Measurements from ENCODE around the gene PARP1. TPM values are rescaled to one million over a fixed set of nuclear protein-coding genes. Genes with fewer than 3 reads are reported as not detected.

The PARP1 gene
- polyA plus RNA-seq, 3 donors = 17.7 to 30.0 (median 23.3) TPM

- no peak for DNase-seq
- Mint-ChIP-seq H3K4me3 (no peak overlapping the region), H3K36me3 (no peaks in the 10 kb centered on the region), H3K27ac (no peak overlapping the region), H3K9me3 (peaks cover 0 to 3% (median 0%) of the 10 kb centered on the region in 7 donors), H3K27me3 (ENCODE audit: low read depth in 3 of 3) (peaks cover 2 to 8% (median 6%) of the 10 kb centered on the region in 3 donors), H3K4me1 (peaks cover 2% of the 10 kb centered on the region)
- Histone ChIP-seq H3K4me1 (ENCODE audit: control insufficient read depth in 1 of 2, insufficient read depth in 2 of 2, low read length in 2 of 2) (no peaks in the 10 kb centered on the region), H3K27ac (ENCODE audit: low read depth in 1 of 2, low read length in 2 of 2) (no peak overlapping the region), H3K4me2 (replicated peaks; ENCODE audit: extremely low read depth, low read length, poor library complexity, severe bottlenecking) (no peak overlapping the region), H4K20me1 (ENCODE audit: insufficient read depth, low read length) (no peaks in the 10 kb centered on the region), H3K79me2 (ENCODE audit: insufficient read depth, low read length) (no peaks in the 10 kb centered on the region), H2AFZ (ENCODE audit: insufficient read depth, low read depth, low read length, poor library complexity, severe bottlenecking) (no peak overlapping the region), H3K27me3 (ENCODE audit: control insufficient read depth in 2 of 2, insufficient read depth in 2 of 2, low read length in 2 of 2) (no peaks in the 10 kb centered on the region), H3K9me3 (replicated peaks in 1 of 2; ENCODE audit: control insufficient read depth in 1 of 2, insufficient read depth in 1 of 2, low read length in 2 of 2) (no peaks in the 10 kb centered on the region), H3K9ac (ENCODE audit: insufficient read depth, low read length, poor library complexity, severe bottlenecking) (no peak overlapping the region), H3K36me3 (replicated peaks in 1 of 2; ENCODE audit: control insufficient read depth in 1 of 2, insufficient read depth in 2 of 2, low read length in 2 of 2) (no peaks in the 10 kb centered on the region), H3K4me3 (replicated peaks in 1 of 3; ENCODE audit: low read depth in 2 of 3, low read length in 3 of 3) (no peak overlapping the region)
- intact Hi-C loops (cut with micrococcal nuclease) = no loop called here
- 68% methylated on average over 4 of the region's 5 CpGs for WGBS (ENCODE audit: insufficient coverage)
- no peak for TF ChIP-seq CTCF (IDR thresholded peaks at IDR 0.05)
Measured at GRCh38 chr1:226449823-226450222, 41.9 kb upstream of the PARP1 start.

- no peak overlapping the region for H3K9ac ChIP-seq (ENCODE audit: insufficient read depth, low read length, poor library complexity, severe bottlenecking)
- no peak overlapping the region for H2AFZ ChIP-seq (ENCODE audit: insufficient read depth, low read depth, low read length, poor library complexity, severe bottlenecking)
- H3K36me3 ChIP-seq (replicated peaks in 1 of 2; ENCODE audit: control insufficient read depth in 1 of 2, insufficient read depth in 2 of 2, low read length in 2 of 2) = no peaks in the 10 kb centered on the region
- no peak overlapping the region for H3K4me2 ChIP-seq (replicated peaks; ENCODE audit: extremely low read depth, low read length, poor library complexity, severe bottlenecking)
- H3K4me3 Mint-ChIP-seq = no peak overlapping the region
- TF ChIP-seq CTCF (IDR thresholded peaks at IDR 0.05) = no peak
- H3K27me3 ChIP-seq (ENCODE audit: control insufficient read depth in 2 of 2, insufficient read depth in 2 of 2, low read length in 2 of 2) = no peaks in the 10 kb centered on the region
- H3K4me1 Mint-ChIP-seq = peaks cover 2% of the 10 kb centered on the region
- H3K4me1 ChIP-seq (ENCODE audit: control insufficient read depth in 1 of 2, insufficient read depth in 2 of 2, low read length in 2 of 2) = no peaks in the 10 kb centered on the region
- H3K27me3 Mint-ChIP-seq (ENCODE audit: low read depth in 3 of 3) = peaks cover 4 to 15% (median 6%) of the 10 kb centered on the region in 3 donors
- no peaks in the 10 kb centered on the region for H3K36me3 Mint-ChIP-seq
- no peaks in the 10 kb centered on the region for H3K79me2 ChIP-seq (ENCODE audit: insufficient read depth, low read length)
- H3K9me3 Mint-ChIP-seq = peaks cover 0 to 3% (median 0%) of the 10 kb centered on the region in 7 donors
- H4K20me1 ChIP-seq (ENCODE audit: insufficient read depth, low read length) = no peaks in the 10 kb centered on the region
- H3K27ac Mint-ChIP-seq = no peak overlapping the region
- no peak for DNase-seq
- no CpG with 5 or more reads among the region's 4 CpGs for WGBS (ENCODE audit: insufficient coverage)
- no peak overlapping the region for H3K27ac ChIP-seq (ENCODE audit: low read depth in 1 of 2, low read length in 2 of 2)
- no peaks in the 10 kb centered on the region for H3K9me3 ChIP-seq (replicated peaks in 1 of 2; ENCODE audit: control insufficient read depth in 1 of 2, insufficient read depth in 1 of 2, low read length in 2 of 2)
- intact Hi-C loops (cut with micrococcal nuclease) = no loop called here
- no peak overlapping the region for H3K4me3 ChIP-seq (replicated peaks in 1 of 3; ENCODE audit: low read depth in 2 of 3, low read length in 3 of 3)
Measured at GRCh38 chr1:226447932-226448665, 40.2 kb upstream of the PARP1 start.

Data from CD14-positive monocyte (primary cell).